ENCODE measurements around the gene IFI44L.

The IFI44L gene

DNA sequence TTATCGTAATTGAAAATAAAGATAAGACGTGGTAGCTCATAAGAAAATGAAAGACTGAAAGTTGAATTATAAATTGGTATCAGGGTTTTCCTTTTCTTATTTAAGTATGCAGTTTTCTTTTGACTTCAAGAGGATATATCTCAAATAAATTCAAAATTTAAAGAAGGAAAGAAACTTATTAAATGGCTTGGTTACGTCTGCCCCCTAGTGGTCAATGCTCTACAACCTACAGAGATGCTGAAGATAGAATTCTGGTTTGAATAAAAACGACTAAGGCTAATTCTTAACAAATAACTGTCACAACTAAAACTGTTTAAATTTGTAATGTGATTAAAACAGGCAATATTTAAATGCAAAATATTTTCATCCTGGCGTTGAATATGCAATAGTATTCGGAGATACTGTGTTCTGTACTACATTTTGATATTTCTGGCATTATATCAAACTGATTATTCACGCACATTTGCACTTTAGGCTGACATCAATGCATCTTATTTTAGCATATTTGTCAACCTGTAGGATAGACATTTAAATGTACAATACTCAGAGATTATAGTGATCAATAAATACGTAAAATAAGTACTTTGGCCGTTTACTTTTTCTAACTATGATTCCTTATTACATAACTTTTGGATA, 56.2 kb downstream of the IFI44L start:
- H3K4me3 ChIP-seq (ENCODE audit: low read length): no peak overlapping the region
- no peaks in the 10 kb centered on the region for H3K4me1 ChIP-seq (ENCODE audit: control insufficient read depth, insufficient read depth, low read length)
- no peak overlapping the region for H3K9ac ChIP-seq (ENCODE audit: low read length)
- no peaks in the 10 kb centered on the region for H3K27me3 ChIP-seq (ENCODE audit: control insufficient read depth, insufficient read depth, low read length)
- no peaks in the 10 kb centered on the region for H3K9me3 ChIP-seq (ENCODE audit: control insufficient read depth, low read length)
- H3K36me3 ChIP-seq (ENCODE audit: control insufficient read depth, insufficient read depth, low read length): no peaks in the 10 kb centered on the region

DNA sequence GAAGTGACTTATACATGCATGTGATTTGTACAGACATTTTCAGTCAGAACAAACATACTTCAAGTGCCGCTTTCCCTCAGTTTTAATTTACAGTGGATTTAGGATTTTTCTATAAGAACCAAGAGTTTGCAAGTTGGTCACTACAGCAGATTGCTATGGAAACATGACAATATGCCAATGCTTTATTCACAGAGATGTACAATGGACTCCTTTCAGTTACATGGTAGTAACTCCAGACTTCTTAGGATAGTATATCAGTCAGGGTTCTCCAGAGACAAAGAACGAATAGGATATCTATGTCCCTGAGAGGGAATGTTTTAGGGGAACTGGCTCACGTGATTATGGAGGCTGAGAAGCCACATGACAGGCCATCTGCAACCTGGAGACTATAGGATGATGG, 56.7 kb downstream of the IFI44L start:
- Histone ChIP-seq H3K4me3 (ENCODE audit: low read length) (no peak overlapping the region), H3K9me3 (ENCODE audit: control insufficient read depth, low read length) (no peaks in the 10 kb centered on the region), H3K4me1 (ENCODE audit: control insufficient read depth, insufficient read depth, low read length) (no peaks in the 10 kb centered on the region), H3K9ac (ENCODE audit: low read length) (no peak overlapping the region), H3K36me3 (ENCODE audit: control insufficient read depth, insufficient read depth, low read length) (no peaks in the 10 kb centered on the region), H3K27me3 (ENCODE audit: control insufficient read depth, insufficient read depth, low read length) (no peaks in the 10 kb centered on the region)

DNA sequence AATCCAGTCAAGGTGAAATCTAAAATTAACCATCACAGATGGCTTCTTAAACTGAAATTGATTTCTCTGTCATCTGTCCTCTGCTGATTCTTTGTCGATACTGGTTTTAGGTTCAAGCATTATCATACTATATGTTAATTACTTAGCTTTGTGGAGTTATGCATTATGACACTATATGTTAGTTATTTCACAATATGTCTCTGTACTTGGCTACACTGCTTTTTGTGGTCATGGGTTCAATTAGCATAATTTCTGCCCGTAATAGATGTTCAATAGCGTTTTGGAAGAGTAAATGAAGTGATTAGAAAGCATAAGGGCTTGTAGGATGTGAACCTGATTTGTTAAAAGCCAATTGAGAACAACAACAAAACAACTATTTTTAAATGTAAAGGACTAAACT, 57.5 kb downstream of the IFI44L start:
- H3K27me3 ChIP-seq (ENCODE audit: control insufficient read depth, insufficient read depth, low read length): no peaks in the 10 kb centered on the region
- H3K9me3 ChIP-seq (ENCODE audit: control insufficient read depth, low read length): no peaks in the 10 kb centered on the region
- no peaks in the 10 kb centered on the region for H3K36me3 ChIP-seq (ENCODE audit: control insufficient read depth, insufficient read depth, low read length)
- H3K4me1 ChIP-seq (ENCODE audit: control insufficient read depth, insufficient read depth, low read length): no peaks in the 10 kb centered on the region
- no peak overlapping the region for H3K4me3 ChIP-seq (ENCODE audit: low read length)
- no peak overlapping the region for H3K9ac ChIP-seq (ENCODE audit: low read length)

DNA sequence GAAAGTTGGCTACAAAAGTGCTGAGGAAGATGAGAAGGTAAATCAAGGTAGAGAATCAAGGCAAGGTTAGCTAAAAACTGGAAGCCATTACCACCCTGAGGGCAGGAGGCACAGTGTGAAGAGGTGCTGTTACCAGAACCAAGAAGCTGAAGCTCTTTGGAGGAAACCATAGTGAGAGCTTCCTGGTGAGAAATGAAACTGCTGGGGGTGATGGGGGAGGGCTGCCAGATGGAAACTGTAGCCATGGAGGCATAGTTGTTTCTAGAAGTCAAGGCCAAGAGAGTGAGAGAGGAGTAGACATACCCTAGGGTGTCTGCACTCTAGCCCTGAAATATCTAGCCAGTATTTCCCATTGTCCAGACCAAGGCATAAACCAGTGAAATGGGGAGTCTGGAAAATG, 58.1 kb downstream of the IFI44L start:
- Histone ChIP-seq H3K9me3 (ENCODE audit: control insufficient read depth, low read length) (no peaks in the 10 kb centered on the region), H3K4me1 (ENCODE audit: control insufficient read depth, insufficient read depth, low read length) (no peaks in the 10 kb centered on the region), H3K36me3 (ENCODE audit: control insufficient read depth, insufficient read depth, low read length) (no peaks in the 10 kb centered on the region), H3K9ac (ENCODE audit: low read length) (no peak overlapping the region), H3K27me3 (ENCODE audit: control insufficient read depth, insufficient read depth, low read length) (no peaks in the 10 kb centered on the region), H3K4me3 (ENCODE audit: low read length) (no peak overlapping the region)

DNA sequence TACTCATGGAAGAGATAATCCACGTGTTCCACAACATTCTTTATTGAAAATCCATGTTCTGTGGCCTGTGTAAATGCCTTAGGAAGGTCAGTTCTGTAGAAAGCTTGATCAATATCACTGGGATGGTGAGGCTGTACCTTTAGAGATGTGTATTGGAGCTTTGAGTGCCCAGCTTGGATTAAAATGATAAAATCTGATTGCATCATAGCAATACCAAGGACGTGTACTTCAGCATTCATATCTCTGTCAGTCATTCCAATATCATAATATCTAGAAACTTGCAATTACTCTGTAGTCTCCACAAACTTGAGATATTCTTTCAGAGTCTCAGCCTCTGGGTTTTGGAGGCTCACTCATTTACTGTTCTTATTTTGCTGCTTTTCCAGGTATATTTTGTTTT, 61.0 kb downstream of the IFI44L start:
- no peaks in the 10 kb centered on the region for H3K9me3 ChIP-seq (ENCODE audit: control insufficient read depth, low read length)
- H3K4me1 ChIP-seq (ENCODE audit: control insufficient read depth, insufficient read depth, low read length): no peaks in the 10 kb centered on the region
- no peak overlapping the region for H3K4me3 ChIP-seq (ENCODE audit: low read length)
- no peaks in the 10 kb centered on the region for H3K36me3 ChIP-seq (ENCODE audit: control insufficient read depth, insufficient read depth, low read length)
- H3K27me3 ChIP-seq (ENCODE audit: control insufficient read depth, insufficient read depth, low read length): no peaks in the 10 kb centered on the region
- H3K9ac ChIP-seq (ENCODE audit: low read length): no peak overlapping the region

DNA sequence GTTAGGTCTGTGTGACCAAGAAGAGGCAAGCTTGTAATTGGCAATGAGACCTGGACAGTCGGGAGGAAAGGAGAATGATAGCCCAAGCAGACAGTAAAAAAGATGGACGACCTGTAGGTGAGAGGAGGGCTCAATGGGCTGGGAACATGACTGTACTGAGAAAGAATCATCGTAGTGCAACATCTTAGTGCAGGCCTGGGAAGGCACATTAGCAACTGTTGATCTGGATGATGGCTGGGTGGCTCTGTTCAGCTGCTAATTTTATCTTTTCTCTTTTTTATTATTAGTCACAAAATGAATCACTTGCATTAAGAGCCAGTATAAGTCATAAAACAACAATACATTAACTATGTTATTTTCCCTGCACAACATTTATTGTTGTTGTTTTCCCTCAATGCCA, 62.2 kb downstream of the IFI44L start:
- Histone ChIP-seq H3K36me3 (ENCODE audit: control insufficient read depth, insufficient read depth, low read length) (no peaks in the 10 kb centered on the region), H3K4me1 (ENCODE audit: control insufficient read depth, insufficient read depth, low read length) (no peaks in the 10 kb centered on the region), H3K9ac (ENCODE audit: low read length) (no peak overlapping the region), H3K9me3 (ENCODE audit: control insufficient read depth, low read length) (no peaks in the 10 kb centered on the region), H3K4me3 (ENCODE audit: low read length) (no peak overlapping the region), H3K27me3 (ENCODE audit: control insufficient read depth, insufficient read depth, low read length) (no peaks in the 10 kb centered on the region)

DNA sequence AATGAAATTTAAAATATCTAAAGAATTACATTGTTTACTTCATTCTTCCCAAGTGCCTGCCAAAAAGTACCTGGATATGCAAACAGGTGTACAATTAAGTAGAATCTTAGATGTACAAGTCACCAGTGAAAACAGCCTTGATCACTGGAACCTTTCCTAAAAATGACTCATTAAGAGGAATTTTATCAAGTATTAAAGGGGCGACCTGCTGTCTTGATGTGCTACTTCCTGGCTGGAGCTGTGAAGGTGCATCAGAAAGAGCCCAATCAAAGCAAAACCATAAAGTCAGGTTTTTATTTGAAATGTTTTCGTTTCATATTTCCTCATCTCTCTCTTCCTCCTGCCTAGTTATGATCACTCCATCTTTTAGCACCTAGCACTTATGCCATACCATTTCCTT, 62.8 kb downstream of the IFI44L start:
- no peak overlapping the region for H3K4me3 ChIP-seq (ENCODE audit: low read length)

DNA sequence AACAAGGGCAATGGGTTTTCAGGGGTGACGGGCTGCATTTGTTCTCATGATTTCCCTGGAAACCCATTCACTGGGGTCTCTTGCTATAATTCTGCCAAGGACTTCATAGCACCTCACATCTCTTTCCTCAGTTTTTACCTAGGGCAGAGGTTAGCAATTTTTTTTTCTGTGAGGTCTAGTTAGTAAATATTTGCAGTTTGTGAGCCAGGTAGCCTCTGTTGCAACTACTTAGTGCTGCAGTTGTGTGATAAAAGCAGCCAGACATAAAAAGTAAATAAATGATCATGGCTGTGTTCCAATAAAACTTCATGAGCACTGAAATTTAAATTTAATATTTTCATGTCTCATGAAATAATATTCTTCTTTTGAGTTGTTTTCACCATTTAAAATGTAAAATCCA, 67.1 kb downstream of the IFI44L start:
- Histone ChIP-seq H3K27me3 (ENCODE audit: control insufficient read depth, insufficient read depth, low read length) (no peaks in the 10 kb centered on the region), H3K36me3 (ENCODE audit: control insufficient read depth, insufficient read depth, low read length) (no peaks in the 10 kb centered on the region), H3K4me3 (ENCODE audit: low read length) (no peak overlapping the region), H3K4me1 (ENCODE audit: control insufficient read depth, insufficient read depth, low read length) (no peaks in the 10 kb centered on the region), H3K9ac (ENCODE audit: low read length) (no peak overlapping the region), H3K9me3 (ENCODE audit: control insufficient read depth, low read length) (no peaks in the 10 kb centered on the region)

More for the DNA sequence above, 62.8 kb downstream of the IFI44L start:
- no peaks in the 10 kb centered on the region for H3K36me3 ChIP-seq (ENCODE audit: control insufficient read depth, insufficient read depth, low read length)
- H3K9me3 ChIP-seq (ENCODE audit: control insufficient read depth, low read length): no peaks in the 10 kb centered on the region
- no peaks in the 10 kb centered on the region for H3K27me3 ChIP-seq (ENCODE audit: control insufficient read depth, insufficient read depth, low read length)
- no peaks in the 10 kb centered on the region for H3K4me1 ChIP-seq (ENCODE audit: control insufficient read depth, insufficient read depth, low read length)
- no peak overlapping the region for H3K9ac ChIP-seq (ENCODE audit: low read length)

DNA sequence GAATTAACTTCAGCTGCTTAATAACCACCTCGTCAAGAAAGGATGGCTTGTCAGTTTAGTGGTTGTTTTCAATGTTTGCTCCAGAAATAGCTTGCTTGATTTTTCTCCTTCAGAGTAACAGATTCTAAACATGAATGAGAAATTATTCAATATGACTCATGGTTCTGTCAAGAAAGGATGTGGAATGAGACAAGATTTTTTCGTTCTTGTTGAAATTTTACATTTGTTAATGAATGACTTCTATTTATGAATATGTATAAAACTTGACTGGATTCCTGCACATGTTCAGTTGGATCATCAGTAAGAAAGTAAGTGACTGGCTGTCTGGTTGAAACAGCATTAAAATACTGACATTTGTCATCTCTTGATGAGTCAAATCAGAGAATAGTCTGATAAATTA, 67.7 kb downstream of the IFI44L start:
- Histone ChIP-seq H3K9ac (ENCODE audit: low read length) (no peak overlapping the region), H3K36me3 (ENCODE audit: control insufficient read depth, insufficient read depth, low read length) (no peaks in the 10 kb centered on the region), H3K4me1 (ENCODE audit: control insufficient read depth, insufficient read depth, low read length) (no peaks in the 10 kb centered on the region), H3K9me3 (ENCODE audit: control insufficient read depth, low read length) (no peaks in the 10 kb centered on the region), H3K27me3 (ENCODE audit: control insufficient read depth, insufficient read depth, low read length) (no peaks in the 10 kb centered on the region), H3K4me3 (ENCODE audit: low read length) (no peak overlapping the region)

DNA sequence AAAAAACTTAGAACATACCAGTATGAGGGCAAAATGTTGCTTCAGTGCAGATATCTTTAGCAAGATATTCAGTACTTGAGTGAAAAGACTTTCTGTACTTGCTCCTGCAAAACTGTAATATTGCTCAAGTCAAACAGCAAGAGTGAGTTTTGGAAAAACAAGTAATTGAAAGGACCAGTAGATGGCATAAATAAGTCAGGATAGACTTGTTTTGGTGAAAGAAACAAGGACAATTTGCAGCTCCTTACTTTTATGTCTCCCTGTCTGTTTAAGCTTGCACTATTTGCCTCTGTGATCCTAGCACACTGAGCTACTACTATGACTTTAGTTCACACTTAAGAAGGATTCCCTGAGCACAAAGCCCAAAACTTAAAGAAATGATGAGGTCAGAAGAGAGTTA, 68.4 kb downstream of the IFI44L start:
- Histone ChIP-seq H3K9me3 (ENCODE audit: control insufficient read depth, low read length) (no peaks in the 10 kb centered on the region), H3K9ac (ENCODE audit: low read length) (no peak overlapping the region), H3K4me3 (ENCODE audit: low read length) (no peak overlapping the region), H3K36me3 (ENCODE audit: control insufficient read depth, insufficient read depth, low read length) (no peaks in the 10 kb centered on the region), H3K27me3 (ENCODE audit: control insufficient read depth, insufficient read depth, low read length) (no peaks in the 10 kb centered on the region), H3K4me1 (ENCODE audit: control insufficient read depth, insufficient read depth, low read length) (no peaks in the 10 kb centered on the region)

DNA sequence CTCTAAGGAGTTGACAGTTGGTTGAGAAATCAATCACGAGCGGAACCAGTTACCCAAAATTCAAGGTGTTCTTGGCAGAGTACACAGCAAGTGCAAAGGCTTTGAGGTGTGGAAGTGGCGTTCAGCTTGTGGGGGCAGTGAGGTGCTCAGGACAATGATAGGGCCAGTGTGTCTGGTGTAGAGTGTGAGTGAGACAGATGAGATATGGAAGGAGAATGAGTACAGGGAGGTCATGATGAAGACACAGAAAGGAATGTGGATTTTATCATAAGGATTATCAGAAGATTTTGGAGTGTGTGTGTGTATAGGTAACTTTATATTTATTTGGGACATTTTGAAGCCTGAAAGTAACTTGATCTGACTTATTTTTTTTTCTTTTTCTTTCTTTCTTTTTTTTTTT, 70.3 kb downstream of the IFI44L start:
- H3K4me3 ChIP-seq (ENCODE audit: low read length): no peak overlapping the region
- H3K9ac ChIP-seq (ENCODE audit: low read length): no peak overlapping the region
- no peaks in the 10 kb centered on the region for H3K9me3 ChIP-seq (ENCODE audit: control insufficient read depth, low read length)
- H3K27me3 ChIP-seq (ENCODE audit: control insufficient read depth, insufficient read depth, low read length): no peaks in the 10 kb centered on the region
- no peaks in the 10 kb centered on the region for H3K4me1 ChIP-seq (ENCODE audit: control insufficient read depth, insufficient read depth, low read length)
- H3K36me3 ChIP-seq (ENCODE audit: control insufficient read depth, insufficient read depth, low read length): no peaks in the 10 kb centered on the region

DNA sequence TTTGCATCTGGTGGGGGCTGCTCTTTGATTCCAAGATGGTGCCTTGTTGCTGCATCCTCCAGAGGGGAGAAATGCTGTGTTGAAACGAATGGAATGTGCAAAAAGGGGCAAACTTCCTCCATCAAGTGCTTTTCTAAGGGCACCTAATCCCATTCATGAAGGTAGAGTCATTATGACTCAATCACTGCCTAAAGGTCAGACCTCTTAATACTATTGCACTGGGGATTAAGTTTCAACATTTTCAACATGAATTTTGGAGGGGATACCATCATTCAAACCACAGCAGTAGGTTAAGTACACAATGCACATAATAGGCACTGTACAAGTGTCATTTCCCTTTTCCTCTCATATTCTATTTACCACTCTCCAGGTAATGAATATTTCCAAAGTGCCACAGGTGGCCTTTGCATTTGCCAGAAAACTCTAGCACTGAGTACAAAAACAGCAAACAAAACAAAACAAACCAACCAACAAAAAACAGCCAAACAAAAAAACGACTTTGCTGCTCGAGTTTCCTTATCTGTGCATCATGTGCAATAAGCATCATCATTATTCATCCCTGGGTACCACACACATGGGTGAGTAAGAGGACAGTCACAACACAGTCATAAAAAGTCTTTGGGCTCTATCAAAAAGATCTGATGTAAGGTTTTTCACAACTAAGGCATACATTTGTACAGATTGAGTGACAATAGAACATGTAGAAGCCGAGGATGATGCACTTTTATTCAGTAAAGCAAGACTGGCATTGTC, 71.9 kb downstream of the IFI44L start:
- Histone ChIP-seq H3K27me3 (ENCODE audit: control insufficient read depth, insufficient read depth, low read length) (no peaks in the 10 kb centered on the region), H3K9ac (ENCODE audit: low read length) (no peak overlapping the region), H3K4me1 (ENCODE audit: control insufficient read depth, insufficient read depth, low read length) (no peaks in the 10 kb centered on the region), H3K9me3 (ENCODE audit: control insufficient read depth, low read length) (no peaks in the 10 kb centered on the region), H3K36me3 (ENCODE audit: control insufficient read depth, insufficient read depth, low read length) (no peaks in the 10 kb centered on the region), H3K4me3 (ENCODE audit: low read length) (no peak overlapping the region)
